IMR-90 (cell line): ENCODE measurements around the gene MKNK2. TPM values are rescaled to one million over a fixed set of nuclear protein-coding genes. Genes with fewer than 3 reads are reported as not detected.

ENCODE experiments used
- ATAC-seq: fragments of 200-7000 bp; cut with Tn5 transposase; 2 replicates; pipeline ENCODE4 v1.9.1; 2020; ENCODE audit warnings: low read depth, mild to moderate bottlenecking, moderate library complexity
- BruUV-seq: library from RNA; stranded (reverse); fragments of 400-500 nt; replicated peaks from 2 replicates; lab custom pipeline; 2021; lab: Mats Ljungman, UMichigan
- CTCF ChIA-PET: fragments of 300-600 bp; formaldehyde crosslinking; extraction: SDS; loops from one replicate; lab custom pipeline; 2021; ENCODE audit warnings: antibody characterized with exemption; lab: Yijun Ruan, JAX
- POLR2A ChIA-PET: fragments of 300-600 bp; sonication (Branson Sonifier 250); formaldehyde crosslinking; loops from one replicate; lab custom pipeline; 2022; ENCODE audit warnings: antibody characterized with exemption; ENCODE audit not compliant: unreplicated experiment; lab: Charles Lee
- DNase-seq: peaks from one replicate; pipeline ENCODE4 v3.0.0; 2013
- H2AFZ ChIP-seq: replicated peaks from 2 replicates; pipeline ENCODE3; 2013; ENCODE audit warnings: low read length, mild to moderate bottlenecking; ENCODE audit not compliant: poor library complexity
- H2AK5ac ChIP-seq: 2 replicates; pipeline ENCODE4 v1.6.1; 2013; ENCODE audit warnings: low read depth, low read length, inconsistent platforms
- H2AK9ac ChIP-seq: replicated peaks from 2 replicates; pipeline ENCODE3; 2013; ENCODE audit warnings: mild to moderate bottlenecking, low read depth, low read length, moderate library complexity; ENCODE audit not compliant: poor library complexity
- H2BK120ac ChIP-seq: 2 replicates; pipeline ENCODE4 v1.6.1; 2013; ENCODE audit warnings: low read depth, low read length, inconsistent platforms
- H2BK15ac ChIP-seq: 3 replicates; pipeline ENCODE4 v1.6.1; 2013; ENCODE audit warnings: low read depth, low read length, inconsistent platforms
- H2BK20ac ChIP-seq: 2 replicates; pipeline ENCODE4 v1.6.1; 2013; ENCODE audit warnings: low read depth, mild to moderate bottlenecking, inconsistent platforms, low read length, moderate library complexity
- H2BK5ac ChIP-seq: 2 replicates; pipeline ENCODE4 v1.6.1; 2013; ENCODE audit warnings: mild to moderate bottlenecking, low read depth, low read length, inconsistent platforms; ENCODE audit not compliant: poor library complexity, severe bottlenecking
- H3K14ac ChIP-seq: replicated peaks from 2 replicates; pipeline ENCODE4 v1.6.1; 2013; ENCODE audit warnings: low read depth, low read length, inconsistent platforms
- H3K18ac ChIP-seq: 2 replicates; pipeline ENCODE4 v1.6.1; 2013; ENCODE audit warnings: low read depth, low read length, control low read depth
- H3K23ac ChIP-seq: 2 replicates; pipeline ENCODE4 v1.6.1; 2013; ENCODE audit warnings: low read depth, low read length, inconsistent platforms
- H3K27ac ChIP-seq: 2 replicates; pipeline ENCODE4 v1.5.1; 2013; ENCODE audit warnings: mild to moderate bottlenecking, control low read depth, low read length; ENCODE audit not compliant: insufficient read depth
- H3K27me3 ChIP-seq: 2 replicates; pipeline ENCODE4 v1.6.1; 2013; ENCODE audit warnings: low read length; ENCODE audit not compliant: control insufficient read depth, insufficient read depth
- H3K36me3 ChIP-seq: 2 replicates; pipeline ENCODE4 v1.6.1; 2013; ENCODE audit warnings: low read length, mixed read lengths; ENCODE audit not compliant: control insufficient read depth, insufficient read depth
- H3K4ac ChIP-seq: 2 replicates; pipeline ENCODE4 v1.6.1; 2013; ENCODE audit warnings: low read depth, low read length, inconsistent platforms
- H3K4me1 ChIP-seq: 2 replicates; pipeline ENCODE4 v1.6.1; 2013; ENCODE audit warnings: low read length, mixed read lengths; ENCODE audit not compliant: control insufficient read depth, insufficient read depth
- H3K4me2 ChIP-seq: 2 replicates; pipeline ENCODE4 v1.6.1; 2013; ENCODE audit warnings: low read depth, mild to moderate bottlenecking, control low read depth, low read length, moderate library complexity
- H3K4me3 ChIP-seq: 2 replicates; pipeline ENCODE4 v1.5.1; 2013; ENCODE audit warnings: low read depth, mild to moderate bottlenecking, control low read depth, low read length, moderate library complexity; ENCODE audit not compliant: insufficient read depth
- H3K56ac ChIP-seq: 2 replicates; pipeline ENCODE4 v1.6.1; 2013; ENCODE audit warnings: low read length, inconsistent platforms; ENCODE audit not compliant: insufficient read depth; ENCODE audit errors: extremely low read depth
- H3K79me1 ChIP-seq, 2 experiments: 2 replicates each; pipeline ENCODE4 v1.6.1; 2013; ENCODE audit warnings: low read length in 2 of 2, inconsistent platforms in 1 of 2, low read depth in 1 of 2
- H3K9ac ChIP-seq: 2 replicates; pipeline ENCODE4 v1.6.1; 2013; ENCODE audit warnings: low read depth, low read length, control low read depth
- H3K9me1 ChIP-seq: 2 replicates; pipeline ENCODE4 v1.6.1; 2013; ENCODE audit warnings: low read length, inconsistent platforms; ENCODE audit not compliant: insufficient read depth
- H3K9me3 ChIP-seq: 2 replicates; pipeline ENCODE4 v1.6.1; 2013; ENCODE audit warnings: low read length; ENCODE audit not compliant: control insufficient read depth, insufficient read depth
- H4K20me1 ChIP-seq: 2 replicates; pipeline ENCODE4 v1.6.1; 2013; ENCODE audit warnings: low read length, inconsistent platforms; ENCODE audit not compliant: insufficient read depth
- H4K5ac ChIP-seq: 2 replicates; pipeline ENCODE4 v1.6.1; 2013; ENCODE audit warnings: mild to moderate bottlenecking, low read depth, low read length, control low read depth
- H4K8ac ChIP-seq, 2 experiments: 2 replicates each; pipeline ENCODE4 v1.6.1; 2013; ENCODE audit warnings: low read depth in 2 of 2, low read length in 2 of 2, control low read depth in 1 of 2, inconsistent platforms in 1 of 2
- H4K91ac ChIP-seq: 2 replicates; pipeline ENCODE4 v1.6.1; 2013; ENCODE audit warnings: low read depth, low read length, inconsistent platforms; ENCODE audit not compliant: insufficient read depth
- BHLHE40 ChIP-seq: fragments of 150-350 bp; IDR thresholded peaks from 2 replicates; pipeline ENCODE4 v1.6.1; 2016; ENCODE audit warnings: mild to moderate bottlenecking, low read depth, low read length
- CEBPB ChIP-seq: IDR thresholded peaks from 2 replicates; pipeline ENCODE4 v1.6.1; 2012; ENCODE audit warnings: low read depth, low read length, improper control_type of control experiment
- CHD1 ChIP-seq: IDR thresholded peaks from 2 replicates; pipeline ENCODE4 v1.6.1; 2012; ENCODE audit warnings: low read depth, low read length, improper control_type of control experiment
- CTCF ChIP-seq: conservative IDR thresholded peaks from 2 replicates; pipeline ENCODE4 v1.5.1; 2012; ENCODE audit warnings: mild to moderate bottlenecking, low read depth, low read length, improper control_type of control experiment
- ELK1 ChIP-seq: fragments of 150-350 bp; IDR thresholded peaks from 2 replicates; pipeline ENCODE4 v1.6.1; 2016; ENCODE audit warnings: low read depth, mild to moderate bottlenecking, low read length, moderate library complexity, borderline replicate concordance
- FOS ChIP-seq: fragments of 150-350 bp; IDR thresholded peaks from 2 replicates; pipeline ENCODE4 v1.6.1; 2016; ENCODE audit warnings: low read depth, low read length
- MAFK ChIP-seq: IDR thresholded peaks from 2 replicates; pipeline ENCODE4 v1.6.1; 2012; ENCODE audit warnings: low read depth, low read length, improper control_type of control experiment
- MAZ ChIP-seq: IDR thresholded peaks from 2 replicates; pipeline ENCODE4 v1.6.1; 2012; ENCODE audit warnings: low read depth, mild to moderate bottlenecking, low read length, improper control_type of control experiment, moderate library complexity, borderline replicate concordance
- MXI1 ChIP-seq: IDR thresholded peaks from 2 replicates; pipeline ENCODE4 v1.6.1; 2012; ENCODE audit warnings: low read depth, mild to moderate bottlenecking, low read length, moderate library complexity, borderline replicate concordance
- NFE2L2 ChIP-seq: fragments of 150-350 bp; IDR thresholded peaks from 2 replicates; pipeline ENCODE4 v1.6.1; 2016; ENCODE audit warnings: low read depth, mild to moderate bottlenecking, low read length
- POLR2A ChIP-seq: IDR thresholded peaks from 2 replicates; pipeline ENCODE4 v1.6.1; 2012; ENCODE audit warnings: mild to moderate bottlenecking, low read depth, low read length
- RAD21 ChIP-seq: IDR thresholded peaks from 2 replicates; pipeline ENCODE4 v1.6.1; 2012; ENCODE audit warnings: low read length, improper control_type of control experiment
- RCOR1 ChIP-seq: IDR thresholded peaks from 2 replicates; pipeline ENCODE4 v1.6.1; 2012; ENCODE audit warnings: mild to moderate bottlenecking, low read length, improper control_type of control experiment; ENCODE audit not compliant: insufficient replicate concordance
- RFX5 ChIP-seq: IDR thresholded peaks from 2 replicates; pipeline ENCODE4 v1.8.0; 2012; ENCODE audit warnings: low read depth, mild to moderate bottlenecking, low read length, moderate library complexity
- SMC3 ChIP-seq: fragments of 150-350 bp; IDR thresholded peaks from 2 replicates; pipeline ENCODE4 v1.6.1; 2016; ENCODE audit warnings: low read depth, mild to moderate bottlenecking, antibody characterized with exemption, low read length, moderate library complexity
- USF2 ChIP-seq: fragments of 150-350 bp; IDR thresholded peaks from 2 replicates; pipeline ENCODE4 v1.6.1; 2017; ENCODE audit warnings: mild to moderate bottlenecking, antibody characterized with exemption, low read length, low read depth
- WGBS, 2 experiments: methylation state at CpG; one replicate each; pipeline versions ENCODE4 v1.1.5 to v1.1.7; 2013; ENCODE audit warnings: missing lambda C conversion rate in 2 of 2; ENCODE audit not compliant: insufficient read length in 1 of 2; ENCODE audit errors: extremely low coverage in 2 of 2; 5-methylcytosine and 5-hydroxymethylcytosine counted together
- dilution Hi-C: fragments of 300-500 bp; cut with HindIII; formaldehyde crosslinking; loops from one replicate; pipeline ENCODE4 v1.14.3; 2018; ENCODE audit warnings: low sequenced_read_pairs; ENCODE audit not compliant: unreplicated experiment
- in situ Hi-C: fragments of 300-500 bp; cut with MboI; formaldehyde crosslinking; loops from 3 replicates; pipeline ENCODE4 v1.14.3; 2019; ENCODE audit warnings: low sequenced_read_pairs, inconsistent platforms, mixed read lengths
- intact Hi-C: fragments of 100-400 bp; cut with micrococcal nuclease; formaldehyde crosslinking; loops from 2 replicates; pipeline ENCODE4 v1.10.0; 2022
- polyA plus RNA-seq, 3 experiments: library from polyadenylated mRNA; depleted of rRNA; stranded (reverse); fragments of >200 nt; gene quantifications; 2 replicates each; pipeline ENCODE4 v1.2.3, GENCODE V29; 2012; ENCODE audit warnings: low replicate concordance in 1 of 3
- total RNA-seq: library from RNA; depleted of rRNA; stranded (reverse); fragments of >200 nt; gene quantifications from 2 replicates; pipeline ENCODE4 v1.2.3, GENCODE V29; 2012

MKNK2 gene
- total and polyA plus RNA-seq, 2 of the 4 experiments (the other 2 are of a cell fraction) = 21.9 to 31.8 TPM

- Histone ChIP-seq H2AK5ac (peak overlapping the region; percentile 21; the same call in 1 of the 2 replicates), H4K5ac (no peak overlapping the region), H3K4me3 (no peak overlapping the region), H2BK120ac (no peak overlapping the region), H3K27ac (no peak overlapping the region), H2BK15ac (no peak overlapping the region), H3K4me2 (no peak overlapping the region), H3K14ac (no peak overlapping the region), H3K9ac (no peak overlapping the region), H3K4ac (no peak overlapping the region), H2BK5ac (no peak overlapping the region), H3K9me1 (no peaks in the 10 kb centered on the region), H3K23ac (no peak overlapping the region), H3K9me3 (peaks cover 7% of the 10 kb centered on the region), H3K56ac (no peak overlapping the region), H2AK9ac (peak overlapping the region; percentile 13), H4K8ac (no peak overlapping the region; a peak in 1 of 4 replicates), H4K91ac (no peak overlapping the region), H3K36me3 (peaks cover 2% of the 10 kb centered on the region; the same call in 1 of the 2 replicates), H3K4me1 (peaks cover 11% of the 10 kb centered on the region), H3K79me1 (no peaks in the 10 kb centered on the region), H3K27me3 (no peaks in the 10 kb centered on the region), H3K18ac (no peak overlapping the region), H2AFZ (no peak overlapping the region), H2BK20ac (no peak overlapping the region), H4K20me1 (no peaks in the 10 kb centered on the region; the same call in 1 of the 2 replicates)
- no peak for ATAC-seq
- ChIA-PET CTCF (no interaction called here), POLR2A (no interaction called here)
- no peak for TF ChIP-seq CHD1
- no peak for TF ChIP-seq MXI1
- TF ChIP-seq CEBPB = no peak
- no peak for TF ChIP-seq RCOR1
- no peak for TF ChIP-seq USF2
- TF ChIP-seq RAD21 = no peak
- TF ChIP-seq RFX5 = no peak
- TF ChIP-seq SMC3 = no peak
- no peak for TF ChIP-seq NFE2L2
- TF ChIP-seq CTCF = no peak
- TF ChIP-seq MAZ = no peak
- no peak for TF ChIP-seq BHLHE40
- TF ChIP-seq FOS = no peak
- TF ChIP-seq MAFK = no peak
- TF ChIP-seq POLR2A = no peak
- TF ChIP-seq ELK1 = no peak
- dilution Hi-C loops = no loop called here
- no CpG with 5 or more reads among the region's 6 CpGs for WGBS, 2 experiments
- intact Hi-C loops = no loop called here
- DNase-seq = no peak
- in situ Hi-C loops = no loop called here
- no TSS peak for BruUV-seq
Measured at GRCh38 chr19:2033115-2033824, 17.8 kb downstream of the MKNK2 start.
